Measurements from ENCODE around the gene CST7.

CST7 gene

GRCh38 chr20:24981790-24982189 is 32.7 kb downstream of the CST7 start:
- TF ChIP-seq POLR2AphosphoS5 (IDR thresholded peaks at IDR 0.05; ENCODE audit: low read depth, low read length) (no peak), FOXP2 (optimal IDR thresholded peaks at IDR 0.05; ENCODE audit: borderline replicate concordance, extremely low read depth, extremely low read length, insufficient read depth) (no peak), REST (IDR thresholded peaks at IDR 0.05; ENCODE audit: insufficient read depth in 1 of 2, low read depth in 2 of 2, low read length in 2 of 2) (no peak), SIN3A (IDR thresholded peaks at IDR 0.05; ENCODE audit: borderline replicate concordance, insufficient read depth, low read length) (no peak), TAF1 (IDR thresholded peaks at IDR 0.05; ENCODE audit: borderline replicate concordance, insufficient read depth, low read length) (no peak)

GRCh38 chr20:24983896-24984295 is 34.8 kb downstream of the CST7 start:
- no peak for TF ChIP-seq SIN3A (IDR thresholded peaks at IDR 0.05; ENCODE audit: borderline replicate concordance, insufficient read depth, low read length)
- no peak for TF ChIP-seq FOXP2 (optimal IDR thresholded peaks at IDR 0.05; ENCODE audit: borderline replicate concordance, extremely low read depth, extremely low read length, insufficient read depth)
- no peak for TF ChIP-seq POLR2AphosphoS5 (IDR thresholded peaks at IDR 0.05; ENCODE audit: low read depth, low read length)
- TF ChIP-seq TAF1 (IDR thresholded peaks at IDR 0.05; ENCODE audit: borderline replicate concordance, insufficient read depth, low read length), result no peak
- no peak for TF ChIP-seq REST (IDR thresholded peaks at IDR 0.05; ENCODE audit: insufficient read depth in 1 of 2, low read depth in 2 of 2, low read length in 2 of 2)

GRCh38 chr20:24984961-24985640 is 36.0 kb downstream of the CST7 start:
- TF ChIP-seq REST (IDR thresholded peaks at IDR 0.05; ENCODE audit: insufficient read depth in 1 of 2, low read depth in 2 of 2, low read length in 2 of 2) (no peak), POLR2AphosphoS5 (IDR thresholded peaks at IDR 0.05; ENCODE audit: low read depth, low read length) (no peak), TAF1 (IDR thresholded peaks at IDR 0.05; ENCODE audit: borderline replicate concordance, insufficient read depth, low read length) (no peak), FOXP2 (optimal IDR thresholded peaks at IDR 0.05; ENCODE audit: borderline replicate concordance, extremely low read depth, extremely low read length, insufficient read depth) (no peak), SIN3A (IDR thresholded peaks at IDR 0.05; ENCODE audit: borderline replicate concordance, insufficient read depth, low read length) (no peak)

- TF ChIP-seq FOXP2 (optimal IDR thresholded peaks at IDR 0.05; ENCODE audit: borderline replicate concordance, extremely low read depth, extremely low read length, insufficient read depth) (no peak), TAF1 (IDR thresholded peaks at IDR 0.05; ENCODE audit: borderline replicate concordance, insufficient read depth, low read length) (no peak), REST (IDR thresholded peaks at IDR 0.05; ENCODE audit: insufficient read depth in 1 of 2, low read depth in 2 of 2, low read length in 2 of 2) (no peak), POLR2AphosphoS5 (IDR thresholded peaks at IDR 0.05; ENCODE audit: low read depth, low read length) (no peak), SIN3A (IDR thresholded peaks at IDR 0.05; ENCODE audit: borderline replicate concordance, insufficient read depth, low read length) (no peak)
Observed at GRCh38 chr20:24985802-24986201, 36.7 kb downstream of the CST7 start.

Data from PFSK-1 (cell line).